Adipocyte (in vitro differentiated cells): ENCODE results near the gene TRAPPC10.
A peak's percentile ranks its signal among the peaks of the same experiment; 100 is the strongest.

Experiments used
- DNase-seq: peaks from one replicate; pipeline ENCODE4 v3.0.0-alpha.2; 2015; ENCODE audit warnings: low read depth
- H3K27me3 ChIP-seq: replicated peaks from 2 replicates; pipeline ENCODE4 v1.7.0; 2013; ENCODE audit warnings: mild to moderate bottlenecking, low read length, moderate library complexity; ENCODE audit not compliant: control insufficient read depth, insufficient read depth
- H3K36me3 ChIP-seq: 2 replicates; pipeline ENCODE4 v1.7.0; 2013; ENCODE audit warnings: low read length, mild to moderate bottlenecking, moderate library complexity; ENCODE audit not compliant: control insufficient read depth, insufficient read depth, severe bottlenecking
- H3K4me1 ChIP-seq: 2 replicates; pipeline ENCODE4 v1.7.0; 2013; ENCODE audit warnings: mild to moderate bottlenecking, low read length, moderate library complexity; ENCODE audit not compliant: control insufficient read depth, insufficient read depth
- H3K4me3 ChIP-seq: 2 replicates; pipeline ENCODE4 v1.7.0; 2013; ENCODE audit warnings: mild to moderate bottlenecking, low read length, moderate library complexity
- H3K9ac ChIP-seq: 2 replicates; pipeline ENCODE4 v1.7.0; 2013; ENCODE audit warnings: mild to moderate bottlenecking, low read length, moderate library complexity
- H3K9me3 ChIP-seq: 2 replicates; pipeline ENCODE4 v1.7.0; 2013; ENCODE audit warnings: mild to moderate bottlenecking, low read length, moderate library complexity; ENCODE audit not compliant: control insufficient read depth

TRAPPC10 gene

DNA sequence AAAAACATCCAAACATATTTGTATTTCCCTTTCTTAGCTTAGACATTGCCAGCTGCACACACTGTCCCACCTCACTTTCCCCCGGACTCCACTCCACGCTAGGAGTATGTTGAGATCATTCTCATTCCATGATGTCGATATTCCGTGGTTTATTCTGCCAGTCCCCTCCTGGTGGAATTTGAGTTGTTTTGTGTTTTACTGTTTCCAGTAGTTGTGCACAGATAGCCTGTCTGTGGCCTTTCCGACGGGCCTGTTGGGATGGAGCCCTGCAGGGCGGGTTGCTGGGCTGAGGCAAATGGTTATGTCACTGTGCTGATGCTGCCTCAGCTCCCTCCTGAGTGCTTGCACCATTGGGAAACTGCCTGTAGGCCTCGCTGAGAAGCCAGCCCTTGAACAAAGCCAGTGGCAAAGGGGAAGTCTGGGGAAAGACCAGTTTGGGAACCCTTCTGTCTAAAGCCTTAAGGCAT, 12.8 kb downstream of the TRAPPC10 start:
- H3K36me3 ChIP-seq, result no peaks in the 10 kb centered on the region
- H3K4me3 ChIP-seq, result no peak overlapping the region
- H3K27me3 ChIP-seq, result no peaks in the 10 kb centered on the region
- no peaks in the 10 kb centered on the region for H3K9me3 ChIP-seq
- DNase-seq, result peak; percentile 61
- H3K9ac ChIP-seq, result peak overlapping the region; percentile 15
- H3K4me1 ChIP-seq, result peaks cover 21% of the 10 kb centered on the region

DNA sequence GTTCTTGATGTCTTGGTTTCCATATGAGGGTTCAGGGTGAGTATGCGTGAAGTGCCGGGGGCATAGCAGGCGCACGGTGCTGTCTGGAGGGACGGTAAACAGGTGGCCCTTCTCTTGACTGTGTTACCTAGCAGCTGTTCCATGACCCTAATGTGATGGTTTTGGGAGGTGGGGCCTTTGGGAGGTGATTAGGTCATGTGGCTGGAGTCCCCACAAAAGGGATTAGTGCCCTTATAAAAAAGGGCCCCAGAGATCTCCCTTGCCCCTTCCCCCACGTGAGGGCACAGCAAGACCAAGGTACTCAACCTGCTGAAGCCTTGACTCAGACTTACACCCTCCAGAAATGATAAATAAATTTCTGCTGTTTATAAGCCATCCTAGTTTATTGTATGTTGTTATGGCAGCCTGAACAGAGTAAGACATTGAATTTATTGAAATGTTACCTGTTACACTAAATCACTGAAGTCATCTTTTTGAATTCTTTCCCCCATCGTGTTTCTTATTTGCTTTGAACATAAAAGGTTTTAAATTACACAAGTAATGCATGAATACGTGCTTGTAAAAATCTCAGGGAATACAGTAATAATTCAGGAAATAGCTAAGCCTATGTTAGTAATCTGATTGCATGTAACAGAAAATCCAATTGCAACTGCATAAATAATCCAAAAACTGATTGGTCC, 15.6 kb downstream of the TRAPPC10 start:
- no peak for DNase-seq
- no peak overlapping the region for H3K4me3 ChIP-seq
- no peaks in the 10 kb centered on the region for H3K27me3 ChIP-seq
- no peaks in the 10 kb centered on the region for H3K9me3 ChIP-seq
- H3K36me3 ChIP-seq, result peaks cover 4% of the 10 kb centered on the region
- no peak overlapping the region for H3K9ac ChIP-seq
- H3K4me1 ChIP-seq, result peaks cover 21% of the 10 kb centered on the region

DNA sequence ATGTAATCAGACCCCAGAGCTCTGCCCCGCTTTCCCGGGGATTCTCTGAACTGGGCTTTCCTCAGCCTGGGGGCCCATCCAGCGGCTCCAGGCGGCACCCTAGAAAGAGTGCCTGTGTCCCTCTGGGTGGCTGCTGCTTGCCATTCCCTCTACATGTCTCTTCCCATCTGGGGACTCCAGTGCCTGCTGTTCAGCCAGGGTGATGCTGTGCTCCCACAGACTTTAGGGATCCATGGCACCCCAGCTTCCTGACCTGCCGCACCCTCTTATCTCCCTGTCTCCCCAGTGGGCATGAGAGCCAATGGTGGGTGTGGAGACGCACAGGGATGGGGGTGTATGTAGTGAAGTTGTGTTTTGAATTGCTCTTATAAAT, 16.2 kb downstream of the TRAPPC10 start:
- DNase-seq, result no peak
- Histone ChIP-seq H3K27me3 (no peaks in the 10 kb centered on the region), H3K9me3 (no peaks in the 10 kb centered on the region), H3K36me3 (peaks cover 10% of the 10 kb centered on the region), H3K9ac (no peak overlapping the region), H3K4me1 (peaks cover 21% of the 10 kb centered on the region), H3K4me3 (no peak overlapping the region)

DNA sequence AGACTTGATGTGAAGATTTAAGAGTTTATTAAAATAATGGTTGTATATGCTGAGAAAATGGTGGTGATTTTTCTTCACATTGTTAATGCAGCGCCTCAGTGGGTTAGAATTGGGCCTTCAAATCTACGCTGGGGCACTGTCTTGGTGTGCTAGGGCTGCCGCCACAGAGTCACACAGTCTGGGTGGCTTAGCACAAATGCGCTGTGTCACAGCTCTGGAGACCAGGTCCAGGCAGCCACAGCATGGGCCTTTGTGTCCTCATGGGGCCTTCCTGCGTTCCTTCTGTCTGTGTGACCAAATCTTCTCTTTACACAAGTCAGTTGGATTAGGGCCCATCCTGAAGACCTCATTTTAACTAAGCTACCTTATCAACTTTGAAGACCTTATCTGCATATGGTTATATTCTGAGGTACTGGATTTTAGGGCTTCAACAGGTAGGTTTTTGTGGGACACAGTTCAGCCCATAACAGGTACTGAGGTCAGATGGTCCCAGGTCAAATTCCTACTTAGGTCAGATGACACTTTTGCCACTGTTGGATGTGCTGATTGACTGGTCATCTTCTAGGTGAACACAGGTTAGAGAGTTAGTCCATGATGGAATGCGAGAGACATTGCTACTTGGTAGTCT, 17.5 kb downstream of the TRAPPC10 start:
- no peaks in the 10 kb centered on the region for H3K27me3 ChIP-seq
- H3K9ac ChIP-seq, result no peak overlapping the region
- peaks cover 21% of the 10 kb centered on the region for H3K4me1 ChIP-seq
- H3K4me3 ChIP-seq, result no peak overlapping the region
- peaks cover 21% of the 10 kb centered on the region for H3K36me3 ChIP-seq
- no peaks in the 10 kb centered on the region for H3K9me3 ChIP-seq
- DNase-seq, result no peak

DNA sequence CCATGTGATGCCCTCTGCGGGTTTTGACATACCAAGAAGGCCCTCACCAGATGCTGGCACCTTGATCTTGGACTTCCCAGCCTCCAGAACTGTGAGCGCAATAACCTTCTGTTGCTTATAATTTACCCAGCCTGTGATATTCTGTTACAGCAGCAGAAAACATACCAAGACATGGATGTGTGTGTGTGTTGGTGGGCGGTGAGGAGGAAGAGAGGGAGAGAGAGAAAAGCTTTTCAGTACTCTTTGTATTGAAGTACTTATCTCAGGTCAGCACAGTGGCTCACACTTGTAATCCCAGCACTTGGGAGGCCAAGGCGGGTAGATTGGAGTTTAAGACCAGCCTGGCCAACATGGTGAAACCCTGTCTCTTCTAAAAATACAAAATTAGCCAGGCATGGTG, 23.1 kb downstream of the TRAPPC10 start:
- H3K9me3 ChIP-seq, result no peaks in the 10 kb centered on the region
- H3K36me3 ChIP-seq, result peaks cover 72% of the 10 kb centered on the region
- H3K4me1 ChIP-seq, result no peaks in the 10 kb centered on the region
- DNase-seq, result no peak
- no peak overlapping the region for H3K9ac ChIP-seq
- H3K27me3 ChIP-seq, result no peaks in the 10 kb centered on the region
- H3K4me3 ChIP-seq, result no peak overlapping the region

DNA sequence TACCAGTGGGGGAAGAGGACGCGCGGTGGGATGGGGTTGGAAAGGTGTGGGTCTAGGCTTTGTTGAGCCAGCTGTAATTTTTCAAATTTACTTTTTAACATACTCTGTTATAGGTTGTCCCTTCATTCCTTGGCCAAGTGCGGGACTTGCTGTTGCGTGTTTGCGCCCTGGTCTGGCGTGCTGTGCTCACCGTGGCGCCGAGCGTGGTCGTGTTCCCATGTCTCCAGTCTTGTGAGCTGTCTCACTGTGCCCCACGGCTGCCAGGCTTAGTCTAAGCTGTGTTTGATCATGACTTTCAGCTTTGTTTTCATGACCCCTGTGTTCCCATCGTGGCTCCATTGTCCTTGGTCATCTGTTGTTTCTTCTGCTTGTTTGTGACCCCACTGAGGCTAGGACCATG, 26.0 kb downstream of the TRAPPC10 start:
- no peak overlapping the region for H3K4me3 ChIP-seq
- H3K4me1 ChIP-seq, result no peaks in the 10 kb centered on the region
- no peak overlapping the region for H3K9ac ChIP-seq
- peaks cover 65% of the 10 kb centered on the region for H3K36me3 ChIP-seq
- no peaks in the 10 kb centered on the region for H3K27me3 ChIP-seq
- no peak for DNase-seq
- H3K9me3 ChIP-seq, result no peaks in the 10 kb centered on the region

DNA sequence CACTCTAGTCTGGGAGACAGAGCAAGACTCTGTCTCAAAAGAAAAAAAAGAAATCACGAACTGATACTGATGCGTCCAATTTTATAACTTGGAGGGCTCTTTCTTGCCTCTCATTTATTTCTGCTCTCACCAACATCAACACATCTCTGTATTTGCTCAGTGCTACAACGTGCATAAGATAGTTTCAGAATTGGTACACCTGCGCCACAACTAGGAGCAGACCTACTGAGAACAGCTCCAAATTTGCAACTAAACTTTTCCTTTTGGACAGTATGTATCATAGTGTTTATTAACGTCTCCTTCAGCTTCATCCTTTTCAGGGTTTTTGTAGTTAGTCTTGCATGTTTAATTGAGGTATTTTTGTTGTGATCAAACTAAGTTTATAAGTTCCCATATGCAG, 27.7 kb downstream of the TRAPPC10 start:
- no peaks in the 10 kb centered on the region for H3K27me3 ChIP-seq
- no peaks in the 10 kb centered on the region for H3K4me1 ChIP-seq
- H3K36me3 ChIP-seq, result peaks cover 52% of the 10 kb centered on the region
- H3K4me3 ChIP-seq, result no peak overlapping the region
- H3K9ac ChIP-seq, result no peak overlapping the region
- DNase-seq, result no peak
- no peaks in the 10 kb centered on the region for H3K9me3 ChIP-seq

DNA sequence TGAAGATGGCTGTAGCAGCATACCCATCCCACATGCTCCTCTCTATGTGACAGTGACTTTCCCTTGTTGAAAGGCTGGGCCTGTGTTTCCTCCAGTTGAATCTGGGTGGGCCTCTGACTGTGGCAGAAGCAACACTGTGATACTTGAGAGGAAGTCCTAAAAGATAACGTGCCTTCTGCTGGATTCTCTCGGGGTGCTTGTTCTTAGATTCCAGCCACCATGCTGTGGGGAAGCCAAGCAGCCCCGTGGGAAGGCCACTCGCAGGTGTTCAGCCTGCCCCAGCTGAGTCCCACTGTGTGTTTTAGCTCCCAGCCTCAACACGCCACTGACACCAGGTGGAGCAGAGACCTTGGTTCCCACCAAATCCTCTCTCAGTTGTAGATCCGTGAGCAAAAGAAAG, 31.5 kb downstream of the TRAPPC10 start:
- peaks cover 29% of the 10 kb centered on the region for H3K36me3 ChIP-seq
- no peak overlapping the region for H3K9ac ChIP-seq
- H3K27me3 ChIP-seq, result no peaks in the 10 kb centered on the region
- H3K4me1 ChIP-seq, result no peaks in the 10 kb centered on the region
- no peak for DNase-seq
- no peak overlapping the region for H3K4me3 ChIP-seq
- H3K9me3 ChIP-seq, result no peaks in the 10 kb centered on the region

DNA sequence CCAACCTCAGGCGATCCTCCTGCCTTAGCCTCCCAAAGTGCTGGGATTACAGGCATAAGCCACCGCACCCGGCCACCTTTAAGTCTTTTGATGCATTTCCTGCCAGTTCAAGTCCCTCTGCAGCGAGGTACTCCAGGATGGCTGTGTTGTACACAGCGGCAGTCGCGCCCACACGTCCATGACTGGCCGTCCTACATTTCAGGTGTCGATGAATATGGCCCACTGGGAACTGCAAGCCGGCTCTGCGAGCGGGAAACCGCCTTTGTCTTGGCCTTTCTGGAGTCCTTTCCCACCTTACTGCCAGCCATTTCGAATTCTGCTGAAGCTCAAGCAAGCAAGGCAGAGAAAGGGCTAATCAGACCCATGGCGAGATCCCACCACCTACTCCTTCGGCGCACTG, 34.6 kb downstream of the TRAPPC10 start:
- no peak overlapping the region for H3K4me3 ChIP-seq

DNA sequence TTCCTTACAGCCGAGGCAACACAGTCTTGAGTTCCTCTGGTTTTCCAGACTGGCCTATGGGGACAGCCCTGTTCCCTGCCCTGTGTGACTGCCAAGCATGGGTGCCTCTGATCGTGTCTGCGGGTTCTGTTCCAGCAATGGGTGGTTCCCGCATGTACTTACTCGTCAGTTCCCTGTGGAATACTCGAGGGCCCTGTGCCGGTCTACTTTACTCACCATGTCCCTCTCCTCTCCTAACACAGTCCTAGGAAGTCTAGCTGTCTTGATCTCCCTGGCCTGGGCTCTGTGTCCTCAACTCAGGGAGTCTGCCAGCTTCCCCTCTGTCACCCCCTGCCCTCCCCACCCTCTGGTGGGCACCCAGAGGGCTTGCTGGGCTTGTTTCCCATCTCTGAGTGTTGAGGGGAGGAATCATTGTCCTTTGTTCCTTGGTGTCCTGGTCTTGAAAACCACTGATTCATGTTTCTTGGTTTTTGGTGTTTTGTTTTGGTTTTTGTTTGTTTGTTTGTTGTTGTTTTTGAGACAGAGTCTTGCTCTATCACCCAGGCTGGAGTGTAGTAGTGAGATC, 36.0 kb downstream of the TRAPPC10 start:
- peaks cover 24% of the 10 kb centered on the region for H3K36me3 ChIP-seq

More for the DNA sequence above, 34.6 kb downstream of the TRAPPC10 start:
- DNase-seq, result no peak
- no peaks in the 10 kb centered on the region for H3K4me1 ChIP-seq
- H3K9ac ChIP-seq, result no peak overlapping the region
- H3K27me3 ChIP-seq, result no peaks in the 10 kb centered on the region
- H3K9me3 ChIP-seq, result no peaks in the 10 kb centered on the region
- H3K36me3 ChIP-seq, result peaks cover 17% of the 10 kb centered on the region

DNA sequence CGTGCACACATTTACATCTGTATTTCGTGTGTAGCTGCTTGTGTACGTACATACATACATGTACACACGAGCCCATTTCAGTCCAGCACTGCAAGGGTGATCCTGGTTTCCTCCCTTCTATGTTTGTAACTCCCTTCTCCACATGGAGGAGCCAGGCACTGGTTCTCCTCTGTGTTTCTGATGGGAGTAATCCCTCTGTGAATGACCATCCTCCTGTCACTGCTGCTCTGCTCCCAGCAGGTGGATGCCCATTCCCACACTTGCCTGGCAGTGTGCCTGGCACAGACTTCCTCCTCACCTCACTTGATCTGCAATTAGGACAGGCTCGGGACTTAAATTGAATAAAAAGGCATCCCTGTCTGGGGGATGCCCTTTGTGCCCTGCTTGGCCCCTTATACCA, 37.1 kb downstream of the TRAPPC10 start:
- Histone ChIP-seq H3K36me3 (peaks cover 27% of the 10 kb centered on the region), H3K4me3 (no peak overlapping the region), H3K9me3 (no peaks in the 10 kb centered on the region), H3K4me1 (no peaks in the 10 kb centered on the region), H3K9ac (no peak overlapping the region), H3K27me3 (no peaks in the 10 kb centered on the region)
- no peak for DNase-seq

More for the DNA sequence above, 36.0 kb downstream of the TRAPPC10 start:
- no peak overlapping the region for H3K4me3 ChIP-seq
- no peaks in the 10 kb centered on the region for H3K9me3 ChIP-seq
- H3K9ac ChIP-seq, result no peak overlapping the region
- no peaks in the 10 kb centered on the region for H3K27me3 ChIP-seq
- no peak for DNase-seq
- no peaks in the 10 kb centered on the region for H3K4me1 ChIP-seq
